NCI-H524 (cell line): ENCODE data around the gene SPECC1.
"Not testable (repeated sequence)": the region's sequence is repeated elsewhere in the genome, so short reads cannot be mapped to it uniquely, and the experiment has no call there.

Experiments
- DNase-seq, 2 experiments: peaks; one replicate each; lab custom pipeline; 2025; lab: John Stamatoyannopoulos, UW

Gene SPECC1

GRCh38 chr17:20313306-20313705, 304.1 kb downstream of the SPECC1 start:
- DNase-seq: no peak

GRCh38 chr17:20313891-20314290, 304.7 kb downstream of the SPECC1 start:
- DNase-seq: no peak

GRCh38 chr17:20314834-20315233, 305.7 kb downstream of the SPECC1 start:
- no peak for DNase-seq

GRCh38 chr17:20315311-20315710, 306.2 kb downstream of the SPECC1 start:
- no peak for DNase-seq

- DNase-seq: peak in 1 of 2 experiments; percentile 6
Observed at GRCh38 chr17:20315821-20316220, 306.7 kb downstream of the SPECC1 start.

GRCh38 chr17:20320535-20321229, 311.5 kb downstream of the SPECC1 start:
- DNase-seq: peak in 1 of 2 experiments; percentile 70

- DNase-seq: not testable (repeated sequence)
Observed at GRCh38 chr17:20321357-20321756, 312.2 kb downstream of the SPECC1 start.

GRCh38 chr17:20327739-20328138, 318.6 kb downstream of the SPECC1 start:
- not testable (repeated sequence) for DNase-seq

GRCh38 chr17:20351405-20351804, 342.2 kb downstream of the SPECC1 start:
- DNase-seq: not testable (repeated sequence)

GRCh38 chr17:20352567-20352966, 343.4 kb downstream of the SPECC1 start:
- not testable (repeated sequence) for DNase-seq

- DNase-seq: not testable (repeated sequence)
Observed at GRCh38 chr17:20363846-20364245, 354.7 kb downstream of the SPECC1 start.
